Measurements from ENCODE around the gene EIF3K. TPM values are rescaled to one million over a fixed set of nuclear protein-coding genes. Genes with fewer than 3 reads are reported as not detected.

Gene EIF3K
- total RNA-seq, 4 donors from 2014 or later = 326 to 534 (median 466) TPM

GRCh38 chr19:38647368-38647965, 28.5 kb downstream of the EIF3K start, which contains the start of gene ACTN4:
Gene ACTN4 (plus strand): TSS chr19:38647649. CDS start chr19:38647746, 97 bp downstream.
- Histone ChIP-seq H3K27ac (peak within 1 kb of the TSS; percentile 64 to 93 (median 92)), H3K9me3 (no peaks in the 10 kb centered on the region), H3K4me3 (peak within 1 kb of the TSS; percentile 70 to 87 (median 84)), H3K36me3 (no peaks in the 10 kb centered on the region), H3K27me3 (no peaks in the 10 kb centered on the region), H3K4me1 (peaks cover 0 to 49% (median 32%) of the 10 kb centered on the region in 4 donors)
- TF ChIP-seq CTCF (IDR thresholded peaks at IDR 0.05) = peak in 1 of 5 experiments; percentile 46
- peak; percentile 97 to 99 for TF ChIP-seq POLR2A (IDR thresholded peaks at IDR 0.05)
- TF ChIP-seq EP300 (IDR thresholded peaks at IDR 0.05) = peak; percentile 67 to 97
- 0% methylated on average over 57 to 64 of the region's 77 CpGs for WGBS, 2 donors
- DNase-seq (ENCODE audit: low spot score in 2 of 2) = peak; percentile 97 to 98

GRCh38 chr19:38647966-38648768, 29.2 kb downstream of the EIF3K start:
- H3K4me1 ChIP-seq = peaks cover 0 to 56% (median 37%) of the 10 kb centered on the region in 4 donors
- H3K27ac ChIP-seq = peak overlapping the region; percentile 64 to 93 (median 92)
- no peaks in the 10 kb centered on the region for H3K36me3 ChIP-seq
- H3K27me3 ChIP-seq = no peaks in the 10 kb centered on the region
- no peaks in the 10 kb centered on the region for H3K9me3 ChIP-seq
- no peak for DNase-seq (ENCODE audit: low spot score in 2 of 2)
- peak overlapping the region; percentile 70 to 87 (median 84) for H3K4me3 ChIP-seq
- 0 to 1% methylated on average over 19 of the region's 19 CpGs for WGBS, 2 donors
- TF ChIP-seq CTCF (IDR thresholded peaks at IDR 0.05) (no peak), POLR2A (IDR thresholded peaks at IDR 0.05) (no peak), EP300 (IDR thresholded peaks at IDR 0.05) (no peak)

GRCh38 chr19:38648769-38649304, 29.8 kb downstream of the EIF3K start:
- H3K4me3 ChIP-seq = peak overlapping the region; percentile 70 to 87 (median 84)
- peaks cover 0 to 63% (median 43%) of the 10 kb centered on the region in 4 donors for H3K4me1 ChIP-seq
- H3K27ac ChIP-seq = peak overlapping the region; percentile 64 to 93 (median 92)
- no peaks in the 10 kb centered on the region for H3K36me3 ChIP-seq
- DNase-seq (ENCODE audit: low spot score in 2 of 2) = no peak
- no peak for TF ChIP-seq CTCF (IDR thresholded peaks at IDR 0.05)
- no peak for TF ChIP-seq POLR2A (IDR thresholded peaks at IDR 0.05)
- TF ChIP-seq EP300 (IDR thresholded peaks at IDR 0.05) = no peak
- 1% methylated on average over 13 of the region's 13 CpGs for WGBS, 2 donors
- no peaks in the 10 kb centered on the region for H3K9me3 ChIP-seq
- H3K27me3 ChIP-seq = no peaks in the 10 kb centered on the region

- no peaks in the 10 kb centered on the region for H3K27me3 ChIP-seq
- H3K36me3 ChIP-seq = no peaks in the 10 kb centered on the region
- H3K4me1 ChIP-seq = peaks cover 0 to 70% (median 49%) of the 10 kb centered on the region in 4 donors
- TF ChIP-seq CTCF (IDR thresholded peaks at IDR 0.05) = no peak
- no peak for TF ChIP-seq EP300 (IDR thresholded peaks at IDR 0.05)
- no peak for TF ChIP-seq POLR2A (IDR thresholded peaks at IDR 0.05)
- peak overlapping the region; percentile 60 to 93 (median 92) for H3K27ac ChIP-seq
- H3K9me3 ChIP-seq = no peaks in the 10 kb centered on the region
- peak overlapping the region; percentile 70 to 87 (median 84) for H3K4me3 ChIP-seq
- 13 to 15% methylated on average over 15 of the region's 15 CpGs for WGBS, 2 donors
- no peak for DNase-seq (ENCODE audit: low spot score in 2 of 2)
Observed at GRCh38 chr19:38649305-38650171, 30.6 kb downstream of the EIF3K start.

Data from tibial nerve (tissue), 4 donors.